WTC11 (cell line): ENCODE results near the gene TOR1AIP2. TPM values are rescaled to one million over a fixed set of nuclear protein-coding genes. Genes with fewer than 3 reads are reported as not detected.

Source experiments
- ATAC-seq: fragments of 200-7000 bp; cut with Tn5 transposase; 2 replicates; pipeline ENCODE4 v1.10.0; 2021; ENCODE audit warnings: mild to moderate bottlenecking, moderate library complexity
- CTCF ChIA-PET: fragments of 300-600 bp; sonication (Branson Sonifier 250); formaldehyde crosslinking; loops from one replicate; lab custom pipeline; 2021; ENCODE audit warnings: antibody characterized with exemption; lab: Charles Lee
- POLR2A ChIA-PET: fragments of 350-600 bp; sonication (Branson Sonifier 250); formaldehyde crosslinking; loops from one replicate; lab custom pipeline; 2021; ENCODE audit warnings: antibody characterized with exemption; lab: Charles Lee
- DNase-seq: peaks from one replicate; pipeline ENCODE4 v3.0.0; 2021; ENCODE audit warnings: low spot score
- H3K27ac Mint-ChIP-seq: 2 replicates; pipeline ENCODE4 v1.8.0; 2021; ENCODE audit warnings: mixed read lengths
- H3K27me3 Mint-ChIP-seq: 2 replicates; pipeline ENCODE4 v1.8.0; 2021; ENCODE audit warnings: low read depth, mild to moderate bottlenecking, moderate library complexity, mixed read lengths
- H3K36me3 Mint-ChIP-seq: 2 replicates; pipeline ENCODE4 v1.8.0; 2021; ENCODE audit warnings: mixed read lengths
- H3K4me1 Mint-ChIP-seq: 2 replicates; pipeline ENCODE4 v1.8.0; 2022; ENCODE audit warnings: mixed read lengths
- H3K4me3 Mint-ChIP-seq: 2 replicates; pipeline ENCODE4 v1.8.0; 2021; ENCODE audit warnings: mild to moderate bottlenecking, moderate library complexity, mixed read lengths
- H3K9me3 Mint-ChIP-seq: 2 replicates; pipeline ENCODE4 v1.8.0; 2021; ENCODE audit warnings: mixed read lengths
- AFF4 ChIP-seq: sonication (generic); formaldehyde crosslinking; IDR thresholded peaks from 2 replicates; pipeline ENCODE4 v1.8.1; 2023; ENCODE audit warnings: mild to moderate bottlenecking, missing genetic modification reagents, borderline replicate concordance
- ATF2 ChIP-seq: sonication (generic); formaldehyde crosslinking; IDR thresholded peaks from 2 replicates; pipeline ENCODE4 v1.8.1; 2022; ENCODE audit warnings: low read depth, missing genetic modification reagents, borderline replicate concordance
- ATF3 ChIP-seq: sonication (generic); formaldehyde crosslinking; conservative IDR thresholded peaks from 2 replicates; pipeline ENCODE4 v1.8.1; 2022; ENCODE audit warnings: mild to moderate bottlenecking, missing genetic modification reagents
- ERG ChIP-seq: fragments of 250-450 bp; sonication (Bioruptor Pico); IDR thresholded peaks from 2 replicates; pipeline ENCODE4 v1.8.0; 2021; ENCODE audit warnings: mild to moderate bottlenecking
- FOXP1 ChIP-seq: sonication (generic); formaldehyde crosslinking; IDR thresholded peaks from 2 replicates; pipeline ENCODE4 v1.8.0; 2022; ENCODE audit warnings: missing genetic modification reagents, mild to moderate bottlenecking, moderate library complexity, borderline replicate concordance
- GABPB1 ChIP-seq: sonication (generic); formaldehyde crosslinking; IDR thresholded peaks from 2 replicates; pipeline ENCODE4 v1.8.1; 2023; ENCODE audit warnings: mild to moderate bottlenecking, missing genetic modification reagents
- GTF2I ChIP-seq: fragments of 250-450 bp; sonication (Bioruptor Pico); conservative IDR thresholded peaks from 2 replicates; pipeline ENCODE4 v1.4.0; 2021; ENCODE audit warnings: mild to moderate bottlenecking
- IRF1 ChIP-seq: sonication (generic); formaldehyde crosslinking; IDR thresholded peaks from 2 replicates; pipeline ENCODE4 v1.8.0; 2023; ENCODE audit warnings: missing genetic modification reagents
- KAT7 ChIP-seq: sonication (generic); formaldehyde crosslinking; IDR thresholded peaks from 2 replicates; pipeline ENCODE4 v1.8.1; 2023; ENCODE audit warnings: missing genetic modification reagents, mild to moderate bottlenecking, borderline replicate concordance
- MAX ChIP-seq: sonication (generic); formaldehyde crosslinking; IDR thresholded peaks from 2 replicates; pipeline ENCODE4 v1.8.0; 2022; ENCODE audit warnings: mild to moderate bottlenecking, missing genetic modification reagents
- OVOL2 ChIP-seq: fragments of 250-450 bp; sonication (Bioruptor Pico); IDR thresholded peaks from 2 replicates; pipeline ENCODE4 v1.9.0; 2021; ENCODE audit warnings: mild to moderate bottlenecking, borderline replicate concordance
- RORB ChIP-seq: fragments of 250-450 bp; sonication (Bioruptor Pico); IDR thresholded peaks from 2 replicates; pipeline ENCODE4 v1.9.0; 2021; ENCODE audit warnings: mild to moderate bottlenecking
- SMAD3 ChIP-seq: sonication (generic); formaldehyde crosslinking; IDR thresholded peaks from 2 replicates; pipeline ENCODE4 v1.8.0; 2022; ENCODE audit warnings: missing genetic modification reagents, mild to moderate bottlenecking, borderline replicate concordance
- TEAD4 ChIP-seq: sonication (generic); formaldehyde crosslinking; IDR thresholded peaks from 2 replicates; pipeline ENCODE4 v1.8.0; 2022; ENCODE audit warnings: mild to moderate bottlenecking, missing genetic modification reagents
- ZNF121 ChIP-seq: sonication (generic); formaldehyde crosslinking; IDR thresholded peaks from 2 replicates; pipeline ENCODE4 v1.8.0; 2023; ENCODE audit warnings: missing genetic modification reagents
- ZNF263 ChIP-seq: sonication (generic); formaldehyde crosslinking; IDR thresholded peaks from 2 replicates; pipeline ENCODE4 v1.8.1; 2022; ENCODE audit warnings: low read depth, mild to moderate bottlenecking, moderate library complexity, missing genetic modification reagents
- ZNF396 ChIP-seq: fragments of 250-450 bp; sonication (Bioruptor Pico); IDR thresholded peaks from 2 replicates; pipeline ENCODE4 v1.8.0; 2021; ENCODE audit warnings: mild to moderate bottlenecking, moderate library complexity, borderline replicate concordance
- ZSCAN18 ChIP-seq: fragments of 250-450 bp; sonication (Bioruptor Pico); IDR thresholded peaks from 2 replicates; pipeline ENCODE4 v2.1.2; 2022; ENCODE audit warnings: mild to moderate bottlenecking, moderate library complexity
- total RNA-seq: library from RNA; stranded (reverse); gene quantifications from 3 replicates; pipeline ENCODE4 v1.2.3, GENCODE V29; 2021

The TOR1AIP2 gene
- total RNA-seq, 1 experiment from 2014 or later, result 57.2 TPM

- TF ChIP-seq ZNF396 (CRISPR knock-in tag) (no peak), GABPB1 (CRISPR knock-in tag) (no peak), RORB (CRISPR knock-in tag) (no peak), ZSCAN18 (CRISPR knock-in tag) (no peak)
- TF ChIP-seq, all 79 proteins: peak for 0
These were observed 53.9 kb downstream of the TOR1AIP2 start (continued) for GRCh38 chr1:179823693-179824092.

- Mint-ChIP-seq H3K36me3 (no peaks in the 10 kb centered on the region), H3K4me3 (no peak overlapping the region), H3K9me3 (no peaks in the 10 kb centered on the region), H3K4me1 (peaks cover 18% of the 10 kb centered on the region), H3K27me3 (peaks cover 8% of the 10 kb centered on the region), H3K27ac (no peak overlapping the region)
- ATAC-seq (no peak), DNase-seq (no peak)
- CTCF ChIA-PET, result interaction anchor here (1.3 to 4.4 kb wide), 4 partner anchors 7 to 366 kb away, joined by 3 to 37 read pairs (median 12); no protein-coding TSS in a partner anchor
- POLR2A ChIA-PET, result no interaction called here
- TF ChIP-seq ZNF263 (CRISPR knock-in tag) (no peak), GTF2I (CRISPR knock-in tag) (no peak), ATF2 (CRISPR knock-in tag) (no peak), ERG (CRISPR knock-in tag) (no peak), FOXP1 (CRISPR knock-in tag) (no peak), SMAD3 (CRISPR knock-in tag) (no peak), IRF1 (no peak), ZNF121 (no peak), KAT7 (CRISPR knock-in tag) (no peak), AFF4 (CRISPR knock-in tag) (no peak), OVOL2 (no peak), ATF3 (no peak), MAX (no peak), TEAD4 (CRISPR knock-in tag) (no peak)
These were observed 55.5 kb downstream of the TOR1AIP2 start for GRCh38 chr1:179822065-179822464.
